GM04503 (cell line): ENCODE measurements around the gene RAB3B.
"Not testable (repeated sequence)": the region's sequence is repeated elsewhere in the genome, so short reads cannot be mapped to it uniquely, and the experiment has no call there.

Source experiments
- DNase-seq: peaks from one replicate; pipeline ENCODE4 v3.0.0-alpha.2; 2012; ENCODE audit warnings: low read depth

RAB3B gene

GRCh38 chr1:51990478-51990965, at the start of gene RAB3B:
RAB3B (minus strand) TSS chr1:51990700; CDS start chr1:51977117, 13,583 bp downstream.
- no peak for DNase-seq

GRCh38 chr1:52037909-52038308, 47.4 kb upstream of the RAB3B start:
- no peak for DNase-seq

DNA sequence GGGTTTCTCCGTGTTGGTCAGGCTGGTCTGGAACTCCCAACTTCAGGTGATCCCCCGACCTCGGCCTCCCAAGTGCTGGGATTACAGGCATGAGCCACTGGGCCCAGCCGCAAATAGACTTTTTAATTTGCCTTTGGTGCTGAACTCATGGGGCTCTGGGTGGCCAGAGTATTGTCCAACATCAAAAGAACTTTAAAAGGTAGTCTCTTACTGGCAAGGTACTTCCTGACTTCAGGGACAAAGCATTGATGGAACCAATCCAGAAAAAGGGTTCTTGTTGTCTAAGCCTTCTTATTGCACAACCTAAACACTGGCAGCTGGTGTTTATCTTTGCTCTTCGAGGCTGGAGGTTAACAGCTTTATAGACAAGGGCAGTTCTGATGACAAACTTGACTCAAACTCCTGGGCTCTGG, 46.9 kb upstream of the RAB3B start:
- DNase-seq, result no peak

GRCh38 chr1:52034050-52034384, 43.5 kb upstream of the RAB3B start:
- no peak for DNase-seq

- DNase-seq, result peak; percentile 63
Observed at GRCh38 chr1:52033190-52034049, 42.9 kb upstream of the RAB3B start, which contains the start of gene KTI12. KTI12 (minus strand) TSS chr1:52033810; CDS start chr1:52033761, 49 bp downstream.

GRCh38 chr1:52032785-52033131, 42.3 kb upstream of the RAB3B start:
- no peak for DNase-seq

GRCh38 chr1:52032124-52032784, 41.8 kb upstream of the RAB3B start:
- no peak for DNase-seq

DNA sequence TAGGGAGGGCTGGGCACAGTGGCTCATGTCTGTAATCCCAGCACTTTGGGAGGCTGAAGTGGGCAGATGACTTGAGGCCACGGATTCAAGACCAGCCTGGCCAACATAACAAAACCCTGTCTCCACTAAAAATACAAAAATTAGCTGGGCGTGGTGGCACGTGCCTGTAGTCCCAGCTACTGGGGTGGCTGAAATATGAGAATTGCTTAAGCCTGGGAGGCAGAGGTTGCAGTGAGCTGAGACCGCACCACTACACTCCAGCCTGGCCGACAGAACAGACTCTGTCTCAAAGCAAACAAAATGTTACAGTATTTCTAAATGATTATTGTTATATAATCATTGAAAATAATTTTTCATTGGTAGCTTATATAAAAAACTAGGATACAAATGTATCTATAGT, 38.3 kb upstream of the RAB3B start:
- DNase-seq, result not testable (repeated sequence)

DNA sequence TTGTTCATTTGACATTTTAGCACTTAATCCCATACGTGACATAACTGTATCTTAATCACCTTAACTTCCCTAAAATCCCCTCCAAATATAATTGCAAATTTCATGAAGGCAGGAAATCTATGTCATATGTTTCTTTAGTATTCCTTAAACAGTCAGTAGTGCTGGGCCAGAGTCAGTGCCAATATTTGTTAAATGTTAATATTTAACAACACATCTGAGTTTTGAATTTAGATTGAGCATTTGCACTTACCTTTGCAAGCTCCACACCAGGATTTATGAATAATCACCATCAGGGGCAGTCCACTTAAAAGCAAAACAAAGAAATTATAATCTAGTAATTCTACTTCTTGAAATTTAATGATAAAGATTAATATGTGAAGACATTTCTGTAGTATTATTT, 37.8 kb upstream of the RAB3B start:
- DNase-seq, result no peak

- DNase-seq, result no peak
Observed at GRCh38 chr1:52026278-52026677, 35.8 kb upstream of the RAB3B start.

GRCh38 chr1:52022133-52022532, 31.6 kb upstream of the RAB3B start:
- DNase-seq, result no peak

DNA sequence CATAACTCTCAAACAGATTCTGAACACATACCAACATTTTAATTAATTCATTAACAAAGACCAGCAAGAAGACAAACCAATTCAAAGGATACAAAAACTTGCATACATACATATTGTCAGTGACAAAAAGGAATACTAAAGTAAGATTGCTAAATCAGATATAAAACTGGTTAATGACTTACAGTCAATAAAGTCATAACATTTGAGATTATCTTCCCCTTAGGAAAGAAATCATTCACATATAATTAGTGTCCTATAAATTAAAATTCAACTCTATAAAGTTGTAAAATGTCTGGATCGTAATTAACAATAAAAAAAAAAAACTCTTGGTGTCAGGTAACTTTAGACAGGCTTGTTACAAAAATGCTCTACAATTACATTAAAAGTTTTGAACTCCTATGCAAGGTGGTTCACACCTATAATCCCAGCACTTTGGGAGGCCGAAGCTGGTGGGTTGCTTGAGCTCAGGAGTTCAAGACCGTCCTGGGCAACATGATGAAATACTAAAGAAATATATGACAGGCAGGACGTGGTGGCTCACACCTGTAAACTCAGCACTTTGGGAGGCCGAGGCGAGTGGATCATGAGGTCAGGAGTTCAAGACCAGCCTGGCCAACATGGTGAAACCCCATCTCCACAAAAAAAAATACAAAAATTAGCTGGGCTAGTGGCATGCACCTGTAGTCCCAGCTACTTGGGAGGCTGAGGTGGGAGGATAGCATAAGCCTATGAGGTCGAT, 17.7 kb upstream of the RAB3B start:
- DNase-seq, result no peak

- DNase-seq, result no peak
Observed at GRCh38 chr1:52007215-52008002, 16.9 kb upstream of the RAB3B start.

DNA sequence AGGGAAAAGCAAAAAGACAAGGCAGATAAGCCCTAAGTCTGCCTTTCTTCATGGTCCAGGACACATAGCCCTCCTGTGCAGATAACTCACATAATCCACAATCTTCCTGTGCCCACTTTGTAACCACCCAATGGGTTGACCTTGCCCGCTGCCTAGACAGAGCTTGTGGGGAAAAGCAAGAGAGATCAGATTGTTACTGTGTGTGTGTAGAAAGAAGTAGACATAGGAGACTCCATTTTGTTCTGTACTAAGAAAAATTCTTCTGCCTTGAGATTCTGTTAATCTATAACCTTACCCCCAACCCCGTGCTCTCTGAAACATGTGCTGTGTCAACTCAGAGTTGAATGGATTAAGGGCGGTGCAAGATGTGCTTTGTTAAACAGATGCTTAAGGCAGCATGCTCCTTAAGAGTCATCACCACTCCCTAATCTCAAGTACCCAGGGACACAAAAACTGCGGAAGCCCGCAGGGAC, 15.6 kb upstream of the RAB3B start:
- not testable (repeated sequence) for DNase-seq

DNA sequence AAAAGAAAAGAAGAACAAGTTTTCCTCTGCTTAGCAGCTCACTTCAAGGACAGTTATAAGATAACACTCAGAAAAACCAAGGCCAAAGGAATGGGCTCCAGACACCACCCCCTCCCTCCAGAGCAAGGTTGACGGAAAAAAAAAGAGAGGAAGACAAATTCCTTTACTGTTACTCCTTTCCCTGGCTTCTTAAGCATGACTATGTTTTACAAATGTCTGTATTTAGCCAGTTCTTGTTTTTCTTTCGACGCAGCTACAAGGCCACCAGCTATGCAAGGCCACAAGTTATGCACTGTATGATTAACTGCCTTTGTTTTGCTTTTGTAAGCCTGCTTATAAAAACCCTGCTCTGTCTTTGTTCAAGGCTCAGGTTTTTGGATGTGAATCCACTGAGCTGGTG, 15.0 kb upstream of the RAB3B start:
- peak; percentile 81 for DNase-seq

GRCh38 chr1:52003877-52004276, 13.4 kb upstream of the RAB3B start:
- DNase-seq, result no peak

DNA sequence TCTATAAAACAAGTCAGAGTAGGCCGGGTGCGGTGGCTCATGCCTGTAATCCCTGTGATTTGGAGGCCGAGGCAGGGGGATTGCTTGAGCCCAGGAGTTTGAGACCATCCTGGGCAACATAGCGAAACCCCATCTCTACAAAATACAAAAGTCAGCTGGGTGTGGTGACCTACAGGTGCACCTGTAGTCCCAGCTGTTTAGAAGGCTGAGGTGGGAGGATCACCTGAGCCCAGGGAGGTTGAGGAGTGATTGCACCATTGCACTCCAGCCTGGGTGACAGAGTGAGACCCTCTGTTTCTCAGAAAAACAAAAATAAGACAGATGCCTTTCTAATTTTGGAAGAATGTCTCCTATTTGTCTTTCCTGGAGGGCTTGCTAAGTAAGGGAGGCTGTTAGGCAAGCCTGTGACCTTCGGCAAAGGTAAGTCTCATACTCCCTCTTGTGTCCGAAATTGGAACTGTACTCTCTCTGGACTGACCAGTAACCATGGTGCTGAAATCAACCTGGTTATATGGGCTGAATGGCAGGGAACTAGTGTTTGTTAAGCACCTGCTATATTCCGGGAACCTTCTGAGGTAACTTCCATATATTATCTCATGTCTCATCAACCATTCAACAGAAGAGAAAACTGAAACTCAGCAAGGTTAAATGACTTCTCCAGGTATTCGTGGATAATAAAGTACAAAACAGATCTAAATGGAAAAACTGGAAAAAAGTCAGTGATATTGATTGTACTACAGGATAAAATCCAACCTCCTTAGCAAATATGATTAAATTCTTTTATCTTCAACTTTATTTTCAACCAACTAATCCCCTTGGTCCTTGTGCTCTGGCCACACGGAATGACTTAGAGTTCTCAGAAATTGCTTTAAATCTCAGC, 11.8 kb upstream of the RAB3B start:
- peak; percentile 64 for DNase-seq

GRCh38 chr1:51998701-51999100, 8.2 kb upstream of the RAB3B start:
- no peak for DNase-seq

DNA sequence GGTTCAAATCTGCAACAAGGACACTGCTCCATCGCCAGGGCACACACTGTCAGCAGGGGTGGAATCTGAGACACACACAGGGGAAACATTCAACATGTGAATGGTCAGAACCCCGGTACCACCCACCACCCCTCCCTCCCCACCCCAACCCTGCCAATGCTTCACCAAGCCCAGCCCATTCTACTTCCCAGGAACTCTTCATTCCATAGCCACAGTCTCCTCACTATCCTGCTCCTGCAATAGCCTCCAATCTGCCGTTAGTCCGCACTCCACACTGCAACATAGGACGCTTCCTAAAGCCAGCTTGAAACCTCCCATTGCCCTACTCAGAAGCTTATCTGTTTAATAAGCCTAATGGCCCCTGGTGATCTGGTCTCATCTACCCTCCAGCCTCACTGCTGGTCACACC, 7.5 kb upstream of the RAB3B start:
- no peak for DNase-seq

DNA sequence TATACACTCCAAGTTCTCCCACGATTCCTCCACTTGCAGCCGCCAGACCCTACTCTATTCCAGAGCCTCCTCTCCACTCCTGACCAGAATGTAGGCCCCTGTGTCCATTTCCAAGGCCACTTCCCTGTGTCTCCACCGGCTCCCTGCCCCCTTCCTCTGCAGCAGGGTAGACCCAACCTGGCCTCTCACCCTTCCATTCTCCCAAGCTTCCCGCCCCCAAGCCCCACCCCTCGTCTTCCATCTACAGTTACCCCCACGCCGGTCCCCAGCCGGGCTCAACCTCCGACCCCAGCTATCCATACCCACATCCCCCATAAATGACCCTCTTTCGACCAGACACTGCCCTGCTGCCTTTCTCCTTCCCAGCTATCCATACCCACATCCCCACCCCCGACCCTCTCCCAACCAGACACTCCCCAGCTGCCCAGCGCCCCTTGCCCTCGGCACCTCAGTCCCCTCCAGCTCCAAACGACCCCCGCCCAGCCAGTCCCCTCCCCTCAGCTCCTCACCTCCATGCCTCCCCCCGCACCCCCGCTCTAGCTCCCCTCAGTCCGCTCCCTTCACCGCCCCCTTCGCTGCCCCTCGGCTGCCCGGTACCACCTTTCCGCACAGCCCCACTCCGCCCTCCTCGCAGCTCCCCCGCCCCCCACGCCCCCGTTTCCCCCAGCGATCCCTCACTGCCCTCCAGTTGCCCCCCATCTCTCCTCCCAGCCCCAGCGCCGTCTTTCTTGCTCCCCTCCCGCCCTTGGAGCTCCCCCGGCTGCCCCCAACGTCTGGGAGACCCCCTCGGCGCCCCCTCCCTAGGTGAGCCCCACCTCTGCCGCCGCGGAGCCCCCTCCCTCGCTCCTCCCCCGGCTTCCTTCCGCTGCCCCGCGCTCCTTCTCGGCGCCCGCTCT, 670 bp downstream of the RAB3B start:
- DNase-seq, result no peak
